GM12878 (cell line): ENCODE data around the gene CIP2A. TPM values are rescaled to one million over a fixed set of nuclear protein-coding genes. Genes with fewer than 3 reads are reported as not detected.

Experiments used
- ATAC-seq: fragments of 200-7000 bp; cut with Tn5 transposase; 3 replicates; pipeline ENCODE4 v1.9.1; 2020; ENCODE audit warnings: mild to moderate bottlenecking, moderate library complexity
- BruUV-seq: library from RNA; stranded (reverse); fragments of 400-500 nt; replicated peaks from 2 replicates; lab custom pipeline; 2021; lab: Mats Ljungman, UMichigan
- CTCF ChIA-PET: fragments of 300-600 bp; sonication (Branson Sonifier 250); formaldehyde crosslinking; extraction: SDS; loops from one replicate; lab custom pipeline; 2021; ENCODE audit warnings: inconsistent platforms; lab: Yijun Ruan, JAX
- POLR2A ChIA-PET: fragments of 350-600 bp; formaldehyde crosslinking; extraction: SDS; loops from one replicate; lab custom pipeline; 2021; ENCODE audit warnings: inconsistent platforms; lab: Charles Lee
- RAD21 ChIA-PET: fragments of 300-600 bp; sonication (Branson Sonifier 250); formaldehyde crosslinking; loops from one replicate; lab custom pipeline; 2023; ENCODE audit warnings: antibody characterized with exemption; ENCODE audit not compliant: unreplicated experiment; lab: Charles Lee
- SMC1A ChIA-PET: fragments of 300-600 bp; sonication (Branson Sonifier 250); formaldehyde crosslinking; loops from one replicate; lab custom pipeline; 2023; ENCODE audit not compliant: unreplicated experiment, uncharacterized antibody; lab: Charles Lee
- DNase-seq: peaks from one replicate; pipeline ENCODE4 v3.0.0-alpha.2; 2011; ENCODE audit warnings: low read depth, low spot score
- FAIRE-seq: peaks from 3 replicates; lab custom pipeline; 2011; peaks lifted over from hg19 to GRCh38; lab: Jason Lieb, UNC
- H2AFZ ChIP-seq: 2 replicates; pipeline ENCODE4 v1.6.0; 2011; ENCODE audit warnings: low read depth, low read length, control low read depth; ENCODE audit not compliant: control insufficient read depth
- H3K27ac ChIP-seq: 2 replicates; pipeline ENCODE4 v1.5.1; 2011; ENCODE audit warnings: control low read depth; ENCODE audit not compliant: control insufficient read depth, insufficient read depth
- H3K27me3 ChIP-seq, 2 experiments: replicated peaks in 1 of 2; 2 replicates each; pipeline versions ENCODE4 v1.6.0 to v1.6.1; 2011; ENCODE audit warnings: low read length in 1 of 2; ENCODE audit not compliant: control insufficient read depth in 2 of 2, insufficient read depth in 2 of 2
- H3K36me3 ChIP-seq, 2 experiments: 2 replicates each; pipeline ENCODE4 v1.5.1; 2011; ENCODE audit warnings: low read length in 1 of 2; ENCODE audit not compliant: control insufficient read depth in 2 of 2, insufficient read depth in 2 of 2
- H3K4me1 ChIP-seq: 2 replicates; pipeline ENCODE4 v1.6.1; 2011; ENCODE audit warnings: mild to moderate bottlenecking, low read length, moderate library complexity, mixed read lengths; ENCODE audit not compliant: control insufficient read depth, insufficient read depth
- H3K4me2 ChIP-seq: 2 replicates; pipeline ENCODE4 v1.6.0; 2011; ENCODE audit warnings: control low read depth; ENCODE audit not compliant: control insufficient read depth, insufficient read depth
- H3K4me3 ChIP-seq: fragments of 200-600 bp; sonication (generic); 2 replicates; pipeline ENCODE4 v1.5.1; 2016
- H3K79me2 ChIP-seq: 2 replicates; pipeline ENCODE4 v1.6.0; 2011; ENCODE audit warnings: low read length; ENCODE audit not compliant: control insufficient read depth, insufficient read depth
- H3K9ac ChIP-seq: 2 replicates; pipeline ENCODE4 v1.8.0; 2011; ENCODE audit warnings: low read length, control low read depth, mixed read lengths; ENCODE audit not compliant: control insufficient read depth, insufficient read depth
- H3K9me3 ChIP-seq: replicated peaks from 3 replicates; pipeline ENCODE4 v1.5.1; 2011; ENCODE audit warnings: mild to moderate bottlenecking, low read length; ENCODE audit not compliant: control insufficient read depth, insufficient read depth
- H4K20me1 ChIP-seq: 2 replicates; pipeline ENCODE4 v1.6.0; 2011; ENCODE audit not compliant: control insufficient read depth, insufficient read depth
- CHD2 ChIP-seq: IDR thresholded peaks from 2 replicates; pipeline ENCODE4 v1.6.1; 2011; ENCODE audit warnings: low read depth, low read length, improper control_type of control experiment, borderline replicate concordance
- IKZF1 ChIP-seq: fragments of 450-650 bp; conservative IDR thresholded peaks from 2 replicates; pipeline ENCODE4 v1.6.1; 2017; ENCODE audit warnings: antibody characterized with exemption, mild to moderate bottlenecking
- LARP7 ChIP-seq: fragments of 450-650 bp; IDR thresholded peaks from 2 replicates; pipeline ENCODE4 v1.6.1; 2017; ENCODE audit warnings: mild to moderate bottlenecking
- NBN ChIP-seq: fragments of 450-650 bp; IDR thresholded peaks from 2 replicates; pipeline ENCODE4 v1.6.1; 2016
- SMAD5 ChIP-seq: IDR thresholded peaks from 2 replicates; pipeline ENCODE4 v1.6.1; 2016; ENCODE audit warnings: antibody characterized with exemption, low read depth
- SMC3 ChIP-seq: IDR thresholded peaks from 2 replicates; pipeline ENCODE4 v1.6.1; 2011; ENCODE audit warnings: low read length, improper control_type of control experiment, borderline replicate concordance
- SREBF2 ChIP-seq: IDR thresholded peaks from 2 replicates; pipeline ENCODE4 v1.6.1; 2012; ENCODE audit warnings: mild to moderate bottlenecking, low read length
- ZNF217 ChIP-seq: fragments of 450-650 bp; IDR thresholded peaks from 2 replicates; pipeline ENCODE4 v1.6.1; 2017; ENCODE audit warnings: antibody characterized with exemption, mild to moderate bottlenecking
- ZNF274 ChIP-seq: IDR thresholded peaks from one replicate; pipeline ENCODE4 v1.8.0; 2011; ENCODE audit not compliant: insufficient read length, insufficient read depth
- ZNF622 ChIP-seq: fragments of 450-650 bp; IDR thresholded peaks from 2 replicates; pipeline ENCODE4 v1.6.1; 2017; ENCODE audit warnings: mild to moderate bottlenecking, inconsistent platforms
- WGBS: methylation state at CpG from one replicate; pipeline ENCODE4 v1.1.6; 2016; ENCODE audit warnings: low lambda C conversion rate; ENCODE audit not compliant: insufficient replicate concordance, insufficient coverage; ENCODE audit errors: missing lambda C conversion rate; 5-methylcytosine and 5-hydroxymethylcytosine counted together
- in situ Hi-C: fragments of 300-500 bp; cut with MboI; formaldehyde crosslinking; loops from 9 replicates; pipeline ENCODE4 v1.14.3; 2018; ENCODE audit warnings: mixed read lengths
- intact Hi-C: fragments of 100-400 bp; cut with micrococcal nuclease; formaldehyde crosslinking; loops from one replicate; pipeline ENCODE4 v1.14.2; 2022; ENCODE audit not compliant: unreplicated experiment
- polyA plus RNA-seq, 11 experiments: library from polyadenylated mRNA; depleted of rRNA in 4 of 11; unstranded in 6 of 11; stranded (reverse) in 5 of 11; fragments of >200 nt; fragmentation: Nextera tagmentation in 4 of 11; fragmentation: Illumina TruSeq in 1 of 11; extraction: Ambion mirVana in 4 of 11; extraction: Trizol in 1 of 11; gene quantifications; 1 replicate in 1 of 11; 2 replicates in 10 of 11; pipeline versions ENCODE4 v1.2.1 to v1.2.3, GENCODE V29; 2011 to 2016; ENCODE audit warnings: inconsistent platforms in 2 of 11, missing spikeins in 2 of 11, low read depth in 1 of 11
- total RNA-seq, 4 experiments: library from RNA; depleted of rRNA in 3 of 4; stranded (reverse); fragments of >200 nt in 3 of 4; fragmentation: Illumina TruSeq in 1 of 4; extraction: Trizol in 1 of 4; gene quantifications; 2 replicates each; pipeline versions ENCODE4 v1.2.1 to v1.2.3, GENCODE V29; 2013 to 2021
- TF ChIP-seq, protein P1 (sequence below): fragments of 450-650 bp; IDR thresholded peaks from 2 replicates; pipeline ENCODE4 v1.6.1; 2016; ENCODE audit warnings: mild to moderate bottlenecking, moderate library complexity, borderline replicate concordance
- TF ChIP-seq, protein P2 (sequence below): fragments of 450-650 bp; formaldehyde crosslinking; IDR thresholded peaks from 2 replicates; pipeline ENCODE4 v1.4.0; 2022; ENCODE audit warnings: mild to moderate bottlenecking, moderate library complexity
- TF ChIP-seq, protein P3 (sequence below): fragments of 450-650 bp; IDR thresholded peaks from 2 replicates; pipeline ENCODE4 v1.6.1; 2016; ENCODE audit warnings: mild to moderate bottlenecking

Gene CIP2A
- total and polyA plus RNA-seq, 10 of the 15 experiments (the other 5 are each of a cell fraction or from before 2014, with no cell fraction given) = 12.5 to 29.7 (median 26.5) TPM

DNA sequence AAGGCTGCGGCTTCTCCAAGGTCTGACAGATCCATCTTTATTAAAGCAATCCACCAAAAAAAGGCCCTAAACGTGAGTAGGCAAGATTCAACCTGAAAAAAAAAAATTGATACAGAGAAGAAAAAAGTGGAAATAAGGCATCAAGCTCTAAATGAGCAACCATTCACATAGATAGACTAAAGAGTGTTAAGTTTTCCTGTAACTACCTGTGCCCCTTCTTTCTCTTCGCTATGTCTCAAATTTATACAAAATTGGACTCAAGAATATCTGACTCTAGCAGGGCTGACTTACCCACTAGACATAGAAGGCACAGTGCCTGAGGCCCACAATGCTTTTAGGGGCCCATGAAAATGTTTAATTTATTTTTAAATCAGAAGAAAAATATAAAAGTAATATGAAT is 78.7 kb downstream of the CIP2A start, which contains the start of gene MYH15 (continued):
- no peak for TF ChIP-seq CHD2
- TF ChIP-seq, all 136 proteins: peak for 0

DNA sequence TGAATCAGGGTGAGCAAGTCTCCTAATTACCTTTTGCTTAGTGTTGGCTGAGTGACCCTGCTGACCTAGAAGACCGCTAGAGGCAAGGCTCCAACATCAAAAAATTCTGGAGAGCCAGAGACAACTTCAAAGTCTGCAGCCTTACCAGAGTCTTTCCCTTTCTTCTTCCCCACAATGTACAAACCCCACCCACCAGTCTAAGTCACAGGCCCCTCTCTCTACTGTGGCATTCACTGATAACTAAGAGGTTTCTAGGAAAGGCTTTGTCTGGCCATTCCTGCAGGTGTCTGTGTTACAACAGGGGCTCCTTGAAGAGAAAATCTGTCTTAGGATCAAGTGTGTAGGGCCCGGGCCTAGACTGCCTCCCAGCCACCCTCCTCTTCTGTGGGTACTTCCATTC is 79.4 kb downstream of the CIP2A start:
- Histone ChIP-seq H2AFZ (no peak overlapping the region), H3K27me3 (no peaks in the 10 kb centered on the region), H3K4me2 (no peak overlapping the region), H3K36me3 (no peaks in the 10 kb centered on the region), H3K9ac (no peak overlapping the region), H3K79me2 (no peaks in the 10 kb centered on the region), H3K27ac (no peak overlapping the region), H3K9me3 (no peaks in the 10 kb centered on the region), H3K4me1 (no peaks in the 10 kb centered on the region), H3K4me3 (no peak overlapping the region), H4K20me1 (no peaks in the 10 kb centered on the region)
- no TSS peak for BruUV-seq
- DNase-seq = no peak
- ChIA-PET RAD21 (no interaction called here), SMC1A (interaction anchor here (1.5 kb wide), 1 partner anchor 42 kb away, joined by 3 read pairs; no protein-coding TSS in a partner anchor), CTCF (no interaction called here), POLR2A (no interaction called here)
- WGBS = 19% methylated on average over 2 of the region's 2 CpGs
- FAIRE-seq = no peak
- in situ Hi-C loops = no loop called here
- intact Hi-C loops = no loop called here
- TF ChIP-seq SMC3 = no peak
- TF ChIP-seq, protein P1, sequence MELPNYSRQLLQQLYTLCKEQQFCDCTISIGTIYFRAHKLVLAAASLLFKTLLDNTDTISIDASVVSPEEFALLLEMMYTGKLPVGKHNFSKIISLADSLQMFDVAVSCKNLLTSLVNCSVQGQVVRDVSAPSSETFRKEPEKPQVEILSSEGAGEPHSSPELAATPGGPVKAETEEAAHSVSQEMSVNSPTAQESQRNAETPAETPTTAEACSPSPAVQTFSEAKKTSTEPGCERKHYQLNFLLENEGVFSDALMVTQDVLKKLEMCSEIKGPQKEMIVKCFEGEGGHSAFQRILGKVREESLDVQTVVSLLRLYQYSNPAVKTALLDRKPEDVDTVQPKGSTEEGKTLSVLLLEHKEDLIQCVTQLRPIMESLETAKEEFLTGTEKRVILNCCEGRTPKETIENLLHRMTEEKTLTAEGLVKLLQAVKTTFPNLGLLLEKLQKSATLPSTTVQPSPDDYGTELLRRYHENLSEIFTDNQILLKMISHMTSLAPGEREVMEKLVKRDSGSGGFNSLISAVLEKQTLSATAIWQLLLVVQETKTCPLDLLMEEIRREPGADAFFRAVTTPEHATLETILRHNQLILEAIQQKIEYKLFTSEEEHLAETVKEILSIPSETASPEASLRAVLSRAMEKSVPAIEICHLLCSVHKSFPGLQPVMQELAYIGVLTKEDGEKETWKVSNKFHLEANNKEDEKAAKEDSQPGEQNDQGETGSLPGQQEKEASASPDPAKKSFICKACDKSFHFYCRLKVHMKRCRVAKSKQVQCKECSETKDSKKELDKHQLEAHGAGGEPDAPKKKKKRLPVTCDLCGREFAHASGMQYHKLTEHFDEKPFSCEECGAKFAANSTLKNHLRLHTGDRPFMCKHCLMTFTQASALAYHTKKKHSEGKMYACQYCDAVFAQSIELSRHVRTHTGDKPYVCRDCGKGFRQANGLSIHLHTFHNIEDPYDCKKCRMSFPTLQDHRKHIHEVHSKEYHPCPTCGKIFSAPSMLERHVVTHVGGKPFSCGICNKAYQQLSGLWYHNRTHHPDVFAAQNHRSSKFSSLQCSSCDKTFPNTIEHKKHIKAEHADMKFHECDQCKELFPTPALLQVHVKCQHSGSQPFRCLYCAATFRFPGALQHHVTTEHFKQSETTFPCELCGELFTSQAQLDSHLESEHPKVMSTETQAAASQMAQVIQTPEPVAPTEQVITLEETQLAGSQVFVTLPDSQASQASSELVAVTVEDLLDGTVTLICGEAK = no peak
- TF ChIP-seq ZNF274 = no peak
- no peak for TF ChIP-seq NBN
- no peak for TF ChIP-seq LARP7
- TF ChIP-seq, protein P2, sequence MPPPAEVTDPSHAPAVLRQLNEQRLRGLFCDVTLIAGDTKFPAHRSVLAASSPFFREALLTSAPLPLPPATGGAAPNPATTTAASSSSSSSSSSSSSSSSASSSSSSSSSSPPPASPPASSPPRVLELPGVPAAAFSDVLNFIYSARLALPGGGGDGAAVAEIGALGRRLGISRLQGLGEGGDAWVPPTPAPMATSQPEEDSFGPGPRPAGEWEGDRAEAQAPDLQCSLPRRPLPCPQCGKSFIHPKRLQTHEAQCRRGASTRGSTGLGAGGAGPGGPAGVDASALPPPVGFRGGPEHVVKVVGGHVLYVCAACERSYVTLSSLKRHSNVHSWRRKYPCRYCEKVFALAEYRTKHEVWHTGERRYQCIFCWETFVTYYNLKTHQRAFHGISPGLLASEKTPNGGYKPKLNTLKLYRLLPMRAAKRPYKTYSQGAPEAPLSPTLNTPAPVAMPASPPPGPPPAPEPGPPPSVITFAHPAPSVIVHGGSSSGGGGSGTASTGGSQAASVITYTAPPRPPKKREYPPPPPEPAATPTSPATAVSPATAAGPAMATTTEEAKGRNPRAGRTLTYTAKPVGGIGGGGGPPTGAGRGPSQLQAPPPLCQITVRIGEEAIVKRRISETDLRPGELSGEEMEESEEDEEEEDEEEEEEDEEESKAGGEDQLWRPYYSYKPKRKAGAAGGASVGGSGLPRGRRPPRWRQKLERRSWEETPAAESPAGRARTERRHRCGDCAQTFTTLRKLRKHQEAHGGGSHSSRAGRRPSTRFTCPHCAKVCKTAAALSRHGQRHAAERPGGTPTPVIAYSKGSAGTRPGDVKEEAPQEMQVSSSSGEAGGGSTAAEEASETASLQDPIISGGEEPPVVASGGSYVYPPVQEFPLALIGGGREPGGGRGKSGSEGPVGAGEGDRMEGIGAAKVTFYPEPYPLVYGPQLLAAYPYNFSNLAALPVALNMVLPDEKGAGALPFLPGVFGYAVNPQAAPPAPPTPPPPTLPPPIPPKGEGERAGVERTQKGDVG (CRISPR knock-in tag) = no peak
- TF ChIP-seq, protein P3, sequence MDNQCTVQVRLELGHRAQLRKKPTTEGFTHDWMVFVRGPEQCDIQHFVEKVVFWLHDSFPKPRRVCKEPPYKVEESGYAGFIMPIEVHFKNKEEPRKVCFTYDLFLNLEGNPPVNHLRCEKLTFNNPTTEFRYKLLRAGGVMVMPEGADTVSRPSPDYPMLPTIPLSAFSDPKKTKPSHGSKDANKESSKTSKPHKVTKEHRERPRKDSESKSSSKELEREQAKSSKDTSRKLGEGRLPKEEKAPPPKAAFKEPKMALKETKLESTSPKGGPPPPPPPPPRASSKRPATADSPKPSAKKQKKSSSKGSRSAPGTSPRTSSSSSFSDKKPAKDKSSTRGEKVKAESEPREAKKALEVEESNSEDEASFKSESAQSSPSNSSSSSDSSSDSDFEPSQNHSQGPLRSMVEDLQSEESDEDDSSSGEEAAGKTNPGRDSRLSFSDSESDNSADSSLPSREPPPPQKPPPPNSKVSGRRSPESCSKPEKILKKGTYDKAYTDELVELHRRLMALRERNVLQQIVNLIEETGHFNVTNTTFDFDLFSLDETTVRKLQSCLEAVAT = no peak
- no peak for TF ChIP-seq IKZF1
- TF ChIP-seq SREBF2 = no peak
- no peak for TF ChIP-seq ZNF217
- no peak for TF ChIP-seq SMAD5
- TF ChIP-seq ZNF622 = no peak
- no peak for ATAC-seq
